Measurements from ENCODE around the gene GJC2.
A peak's percentile ranks its signal among the peaks of the same experiment; 100 is the strongest.

Gene GJC2

DNA sequence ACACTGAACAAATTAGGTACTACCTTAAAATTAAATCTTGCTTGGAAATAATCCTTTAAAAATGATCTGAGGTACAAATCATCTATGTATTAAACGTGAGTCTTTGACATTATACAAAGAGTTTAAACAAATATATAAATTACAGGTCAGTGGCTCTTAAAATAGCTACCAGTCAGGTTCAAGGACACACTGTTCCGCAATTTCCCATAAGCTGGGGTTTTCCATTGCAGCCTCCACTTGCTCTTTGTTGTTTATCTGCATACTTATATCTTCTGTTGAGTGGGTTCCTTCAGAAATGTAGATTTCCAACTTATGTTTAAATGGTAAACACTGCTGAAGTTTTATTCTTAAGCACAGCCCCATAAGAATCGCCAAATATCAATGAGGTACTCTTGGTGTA, 34.9 kb upstream of the GJC2 start:
- no peak for DNase-seq (ENCODE audit: low read depth in 2 of 2)

DNA sequence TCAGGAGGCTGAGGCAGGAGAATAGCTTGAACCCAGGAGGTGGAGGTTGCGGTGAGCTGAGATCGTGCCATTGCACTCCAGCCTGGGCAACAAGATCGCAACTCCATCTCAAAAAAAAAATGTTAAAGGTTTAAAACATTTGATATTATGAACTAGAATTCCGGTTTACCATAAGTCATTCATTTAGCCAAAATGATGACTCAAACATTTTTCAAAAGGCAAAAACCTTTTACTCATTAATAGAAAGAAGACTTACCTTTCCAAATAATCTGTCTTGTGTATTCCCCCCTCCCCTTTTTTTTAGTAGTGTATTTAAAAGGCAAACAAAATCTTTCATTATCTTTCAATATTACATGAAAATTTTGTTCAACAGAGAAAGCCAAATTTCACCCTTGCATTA, 32.4 kb upstream of the GJC2 start:
- no peak for DNase-seq (ENCODE audit: low read depth in 2 of 2)

DNA sequence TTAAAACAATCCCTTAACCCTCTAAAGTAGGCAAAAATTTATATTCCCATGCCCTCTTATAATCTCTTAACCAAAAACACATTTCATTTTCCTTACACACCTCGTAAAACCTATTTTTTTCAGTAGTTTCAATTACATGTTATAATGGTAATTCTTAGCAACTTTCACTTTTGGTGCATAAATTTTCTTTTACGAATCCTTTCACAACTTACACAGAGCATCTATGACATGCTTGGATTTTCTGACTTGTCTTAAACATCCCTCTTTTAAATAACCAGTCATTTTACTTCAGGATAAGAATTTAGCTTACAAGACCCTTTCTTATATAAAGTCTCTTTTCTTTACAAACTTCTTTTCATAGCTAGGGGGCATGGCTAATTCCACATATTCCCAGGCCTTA, 31.7 kb upstream of the GJC2 start:
- no peak for DNase-seq (ENCODE audit: low read depth in 2 of 2)

DNA sequence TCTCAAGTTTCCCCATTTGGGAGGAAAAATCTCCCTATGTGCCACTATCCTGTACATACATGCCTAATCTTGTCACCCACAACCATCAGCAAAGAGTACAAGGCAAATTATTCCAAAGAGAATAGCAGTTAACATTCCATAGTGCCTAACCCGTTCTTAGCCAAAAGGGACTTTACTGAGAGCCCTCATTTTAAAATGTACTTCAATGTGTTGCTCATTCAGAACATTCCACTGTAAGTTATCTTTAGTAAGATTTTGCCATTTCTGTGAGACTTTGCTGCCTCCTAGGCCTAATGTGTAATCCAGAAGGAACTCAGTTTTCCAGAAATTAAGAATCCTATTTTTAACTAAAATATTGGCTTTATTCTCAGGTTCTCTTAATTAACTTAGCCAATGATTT, 29.4 kb upstream of the GJC2 start:
- DNase-seq (ENCODE audit: low read depth in 2 of 2) = no peak

DNA sequence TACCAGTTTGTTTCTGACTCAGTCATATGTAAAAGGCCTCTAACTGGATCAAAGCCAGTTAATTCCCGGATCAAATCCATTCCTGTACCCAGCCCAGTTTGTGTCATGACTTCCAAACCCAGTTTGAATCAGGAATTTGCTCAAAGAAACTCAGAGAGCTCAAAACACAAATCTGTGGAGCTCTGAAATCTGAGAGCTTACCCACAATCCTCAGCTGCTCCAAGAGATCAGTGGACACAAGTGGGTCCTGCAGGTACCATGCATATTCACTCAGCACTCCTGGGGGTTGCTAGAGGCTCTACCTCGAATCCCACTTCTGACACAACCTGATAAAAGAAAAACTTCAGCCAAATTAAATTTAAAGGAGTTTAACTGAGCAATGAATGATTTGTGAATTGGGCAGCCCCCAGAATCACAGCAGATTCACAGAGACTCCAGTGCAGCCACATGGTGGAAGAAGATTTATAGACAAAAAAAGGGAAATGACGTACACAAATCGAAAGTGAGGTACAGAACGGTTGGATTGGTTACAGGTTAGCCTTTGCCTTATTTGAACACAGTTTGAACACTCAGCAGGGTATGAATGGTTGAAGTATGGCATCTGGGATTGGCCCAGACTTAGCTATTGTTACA, 28.8 kb upstream of the GJC2 start:
- no peak for DNase-seq (ENCODE audit: low read depth in 2 of 2)

DNA sequence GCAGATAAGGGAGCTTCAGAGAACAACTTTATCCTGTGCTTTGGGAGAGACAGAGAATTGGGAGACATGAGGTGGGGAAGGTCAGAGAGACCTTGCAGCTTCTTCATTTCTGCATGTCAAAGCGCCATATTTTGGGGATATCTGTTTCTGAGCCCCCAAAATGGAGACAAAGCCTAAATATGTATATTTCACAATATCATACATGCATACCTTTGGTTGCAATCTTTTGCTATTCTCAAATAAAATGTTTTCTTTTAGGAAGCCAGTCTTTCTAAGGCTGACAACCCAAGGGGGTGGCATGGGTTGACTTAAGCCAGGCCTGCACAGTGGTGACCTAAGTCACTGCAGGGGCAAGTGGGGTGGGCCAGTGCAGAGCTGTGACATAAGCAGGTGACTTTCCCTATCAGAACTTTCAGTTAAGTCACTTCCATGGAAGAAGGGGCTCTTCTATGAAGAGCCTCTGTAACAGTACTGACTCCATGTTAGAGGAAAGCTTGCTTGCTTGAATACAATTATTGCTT, 26.7 kb upstream of the GJC2 start:
- DNase-seq (ENCODE audit: low read depth in 2 of 2) = no peak

DNA sequence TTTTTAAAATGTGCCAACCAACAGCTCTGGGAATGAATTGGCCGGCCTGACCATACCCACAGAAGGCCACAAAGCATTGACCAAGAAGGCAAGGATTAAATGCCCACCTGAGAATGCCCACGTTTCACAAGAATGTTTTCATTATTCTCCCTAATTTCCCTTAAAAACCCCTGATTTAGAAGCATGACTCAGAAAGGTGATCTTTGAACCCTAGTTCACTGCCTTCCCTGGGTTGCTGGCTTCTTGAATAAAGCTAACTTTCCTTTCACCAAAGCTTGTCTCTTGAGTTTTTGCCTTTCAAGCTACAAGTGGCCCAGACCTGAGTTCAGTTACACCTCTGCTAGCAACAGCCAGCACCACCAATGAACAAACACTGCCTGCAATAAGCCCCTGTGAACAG, 26.2 kb upstream of the GJC2 start:
- no peak for DNase-seq (ENCODE audit: low read depth in 2 of 2)

DNA sequence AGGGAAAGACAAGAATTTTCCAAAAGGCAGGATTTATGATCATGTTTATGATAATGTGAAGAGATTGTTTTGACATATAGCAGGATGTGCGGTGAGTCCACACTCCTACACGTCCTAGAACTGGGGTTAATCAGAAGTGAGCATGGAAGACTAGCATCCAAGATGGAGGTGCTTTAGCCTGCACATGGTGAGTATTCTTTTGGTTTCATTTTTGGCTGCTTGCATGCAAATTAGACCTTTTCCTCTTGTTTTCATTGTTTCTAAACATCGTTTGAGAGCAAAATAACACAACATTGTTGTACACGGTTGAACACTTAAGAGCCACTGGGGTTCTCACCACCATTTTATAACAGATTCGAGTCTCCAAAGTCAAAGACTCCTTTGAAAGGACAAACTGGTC, 24.5 kb upstream of the GJC2 start:
- no peak for DNase-seq (ENCODE audit: low read depth in 2 of 2)

DNA sequence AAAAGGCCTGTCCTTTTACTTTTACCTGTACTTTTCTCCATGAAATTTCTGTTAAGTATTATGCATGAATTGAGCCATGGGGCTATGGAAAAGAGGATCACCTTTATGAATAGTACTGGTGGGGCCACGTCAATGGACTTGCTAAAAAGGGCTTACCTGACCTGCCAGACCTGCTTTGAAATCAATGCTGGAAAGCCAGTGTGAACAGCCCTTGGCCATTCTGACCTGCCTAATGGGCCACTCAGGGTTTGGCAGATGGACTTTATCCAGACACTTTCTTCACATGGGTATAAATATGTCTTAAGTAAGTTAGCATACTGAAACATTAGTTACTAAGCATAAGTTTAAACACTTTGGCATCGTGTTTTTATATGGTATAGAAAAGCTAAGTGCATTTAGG, 18.0 kb upstream of the GJC2 start:
- no peak for DNase-seq (ENCODE audit: low read depth in 2 of 2)

DNA sequence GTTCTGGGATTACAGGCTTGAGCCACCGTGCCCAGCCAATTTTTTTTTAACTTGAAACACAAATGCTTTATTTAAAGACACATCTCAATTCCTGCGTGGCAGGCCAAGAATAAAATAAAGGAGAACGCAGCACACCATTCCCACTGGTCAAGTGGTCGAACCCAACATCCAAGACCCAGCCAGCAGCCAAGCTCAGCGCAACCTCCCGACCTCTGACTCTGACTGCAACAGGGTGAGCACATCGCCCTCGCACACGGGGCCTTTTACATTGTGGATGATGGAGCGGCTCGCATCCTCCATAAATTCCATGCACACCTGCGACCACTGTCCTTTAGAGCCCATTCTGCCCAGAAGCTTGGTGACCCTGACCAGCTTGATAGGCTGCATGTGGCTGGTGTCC, 15.1 kb upstream of the GJC2 start:
- DNase-seq (ENCODE audit: low read depth in 2 of 2) = no peak

DNA sequence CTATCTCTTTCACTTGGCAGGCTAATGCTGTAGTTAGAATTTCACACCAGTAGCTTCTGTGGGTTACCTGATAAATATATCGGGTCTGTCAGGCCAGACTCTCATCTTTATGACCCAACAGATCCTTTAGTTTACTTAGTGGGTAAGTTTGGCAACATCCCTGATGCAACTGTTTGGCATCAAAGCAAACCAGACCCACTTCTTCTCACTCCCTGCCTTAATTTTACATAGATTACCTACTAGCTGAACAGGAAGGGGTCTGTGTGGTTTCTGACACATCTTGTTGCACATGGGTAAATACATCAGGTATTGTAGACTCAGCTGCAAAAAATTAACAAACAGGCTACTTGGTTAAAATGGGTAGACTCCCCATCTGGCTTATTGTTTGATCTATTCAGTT, 12.8 kb upstream of the GJC2 start:
- no peak for DNase-seq (ENCODE audit: low read depth in 2 of 2)

DNA sequence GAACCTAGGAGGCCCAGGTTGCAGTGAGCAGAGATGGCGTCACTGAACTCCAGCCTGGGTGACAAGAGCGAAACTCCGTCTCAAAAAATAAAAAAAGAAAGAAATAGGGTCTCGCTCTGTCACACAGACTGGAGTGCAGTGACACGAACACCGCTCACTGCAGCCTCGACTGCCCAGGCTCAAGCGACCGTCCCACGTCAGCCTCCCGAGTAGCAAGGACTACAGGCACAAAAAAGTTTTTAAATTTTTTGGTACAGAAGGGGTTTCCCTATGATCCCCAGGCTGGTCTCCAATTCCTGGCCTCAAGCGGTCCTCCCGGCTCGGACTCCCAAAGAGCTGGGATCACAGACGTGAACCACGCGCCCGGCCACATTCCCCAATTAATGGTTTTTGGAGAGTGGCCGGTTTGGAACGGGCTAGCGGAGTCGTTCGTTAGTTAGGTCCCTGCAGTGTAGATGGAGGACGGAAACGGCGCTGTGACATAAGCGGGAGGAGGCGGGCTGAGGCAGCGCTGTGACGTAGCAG, 10.3 kb upstream of the GJC2 start:
- no peak for DNase-seq (ENCODE audit: low read depth in 2 of 2)

DNA sequence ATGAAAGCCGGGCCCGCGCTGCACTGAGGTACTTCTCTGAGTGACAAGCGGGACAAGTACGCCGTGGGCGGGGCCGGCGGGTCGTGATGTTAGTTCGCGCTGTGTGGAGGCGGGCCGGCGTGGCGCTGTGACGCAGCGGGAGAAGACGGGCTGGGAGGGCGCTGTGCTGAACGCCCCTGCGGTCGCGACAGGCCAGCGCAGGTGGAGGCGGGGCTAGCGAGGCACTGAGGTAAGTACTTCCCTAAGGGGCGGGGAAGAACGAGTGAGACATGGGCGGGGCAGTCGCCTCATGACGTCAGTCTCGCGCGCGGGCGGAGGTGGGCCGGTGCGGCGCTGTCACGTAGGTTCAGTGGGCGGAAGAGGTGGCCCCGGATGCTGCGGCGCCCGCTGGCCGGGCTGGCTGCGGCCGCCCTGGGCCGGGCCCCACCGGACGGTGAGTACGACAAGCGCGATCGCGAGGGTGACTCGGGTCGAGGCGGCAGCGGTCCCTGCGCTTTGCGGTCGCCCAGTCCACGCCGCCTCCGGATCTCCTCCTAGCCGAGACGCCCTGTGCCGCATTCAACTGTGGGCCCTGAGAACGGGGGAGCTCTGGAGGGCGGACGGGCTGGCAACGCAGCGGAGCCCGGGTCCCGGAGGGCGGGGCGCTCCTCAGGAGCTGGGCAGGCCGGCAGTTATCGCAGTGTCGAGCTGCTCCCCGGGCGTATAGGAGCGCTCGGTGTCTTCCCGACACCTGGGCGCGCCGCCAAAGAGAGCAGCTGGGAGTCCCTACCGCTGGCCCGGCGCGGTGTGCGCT, 9.6 kb upstream of the GJC2 start, which contains the start of gene GUK1:
GUK1 (plus strand) TSS at position 349 of the 793 bp plus-strand sequence; CDS start at position 373, 24 bp downstream.
- DNase-seq (ENCODE audit: low read depth in 2 of 2) = peak; percentile 99 to 100

DNA sequence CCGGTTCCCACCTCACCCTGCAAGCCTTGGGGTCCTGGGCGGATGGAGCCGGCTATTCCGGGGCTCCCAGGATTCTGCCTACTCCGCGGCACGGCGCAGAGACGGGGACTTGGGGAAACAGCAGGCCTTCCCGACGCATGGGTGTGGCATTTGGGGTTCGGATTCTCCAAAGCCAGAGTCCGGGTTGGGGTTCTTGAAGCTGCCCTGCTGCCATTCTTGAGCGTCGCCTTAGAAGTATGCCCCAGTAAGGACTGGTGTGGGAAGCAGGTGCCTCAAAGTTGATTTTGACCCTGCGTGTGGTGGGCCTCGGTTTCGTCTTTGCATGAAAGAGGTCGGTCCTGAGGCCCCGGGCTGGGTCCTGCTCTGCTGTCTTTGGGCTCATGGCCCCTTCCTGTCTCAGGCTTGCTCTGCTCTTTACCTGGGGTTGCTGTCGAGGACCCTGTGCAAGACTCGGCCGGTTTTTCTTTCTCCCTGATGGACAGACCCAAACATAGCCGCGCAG, 9.0 kb upstream of the GJC2 start:
- no peak for DNase-seq (ENCODE audit: low read depth in 2 of 2)

DNA sequence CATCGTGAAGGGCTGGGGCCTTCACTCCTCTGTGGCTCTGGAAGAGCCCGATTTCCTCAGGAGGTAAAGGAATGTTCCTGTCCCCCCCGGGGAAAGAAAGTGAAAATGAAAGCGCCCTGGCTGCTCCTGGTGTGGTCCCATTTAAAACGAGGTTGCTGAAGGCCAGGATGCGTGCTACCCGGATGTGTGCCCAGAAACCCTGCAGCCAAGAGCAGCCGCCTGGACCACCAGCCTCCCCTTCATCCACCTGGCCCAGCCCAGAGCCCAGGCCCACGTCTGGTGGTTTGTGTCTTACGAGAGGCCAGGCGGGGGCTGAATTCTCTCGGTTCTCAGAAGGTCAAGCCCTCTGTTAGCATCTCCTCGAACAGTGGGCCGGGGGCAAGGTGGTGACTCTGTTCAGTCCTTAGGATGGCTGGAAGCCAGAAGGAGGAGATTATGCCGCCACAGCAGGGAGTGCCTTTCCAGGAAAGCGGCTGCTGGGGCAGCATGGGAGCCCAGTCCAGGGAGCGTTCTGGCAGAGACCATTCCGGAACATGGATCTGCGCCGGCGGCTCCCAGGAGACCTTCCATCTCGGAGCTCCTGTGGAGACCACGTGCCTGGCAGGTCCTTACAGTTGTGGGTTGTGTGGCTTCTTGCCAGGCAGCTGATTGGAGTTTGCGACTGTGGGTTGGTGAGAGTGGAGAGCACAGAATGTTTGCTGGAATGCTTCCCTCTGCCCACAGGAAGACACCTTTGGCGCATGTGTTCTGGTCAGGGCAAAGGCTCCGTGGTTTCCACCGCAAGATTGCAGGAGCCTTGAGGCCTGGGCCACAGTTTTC, 8.3 kb upstream of the GJC2 start:
- DNase-seq (ENCODE audit: low read depth in 2 of 2) = no peak

DNA sequence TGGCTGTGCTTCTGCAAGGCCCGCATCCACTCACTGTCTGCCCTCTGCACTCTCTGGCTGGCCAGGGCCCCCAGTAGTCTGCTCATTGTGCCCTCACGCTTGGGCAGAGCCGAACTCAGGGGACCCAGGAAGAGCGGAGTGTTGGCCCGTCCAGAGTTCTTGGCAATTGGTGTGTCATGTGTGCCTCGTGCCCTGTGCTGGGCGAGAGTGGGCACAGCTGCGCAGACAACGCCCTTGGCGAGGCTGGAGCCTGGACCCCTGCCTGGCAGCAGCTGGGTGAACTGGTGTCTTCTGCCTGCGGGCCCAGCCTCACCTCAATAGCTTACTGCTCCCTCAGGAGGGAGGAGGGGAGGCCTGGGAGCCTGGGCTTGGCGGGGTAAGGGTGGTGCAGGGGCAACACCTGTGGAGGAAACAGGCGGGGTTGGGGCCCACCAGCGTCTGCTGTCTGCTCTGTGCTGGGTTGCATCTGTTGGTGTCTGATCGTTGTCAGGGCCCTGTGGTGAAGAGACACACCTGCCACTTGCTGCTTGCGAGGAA, 7.5 kb upstream of the GJC2 start:
- DNase-seq (ENCODE audit: low read depth in 2 of 2) = no peak

DNA sequence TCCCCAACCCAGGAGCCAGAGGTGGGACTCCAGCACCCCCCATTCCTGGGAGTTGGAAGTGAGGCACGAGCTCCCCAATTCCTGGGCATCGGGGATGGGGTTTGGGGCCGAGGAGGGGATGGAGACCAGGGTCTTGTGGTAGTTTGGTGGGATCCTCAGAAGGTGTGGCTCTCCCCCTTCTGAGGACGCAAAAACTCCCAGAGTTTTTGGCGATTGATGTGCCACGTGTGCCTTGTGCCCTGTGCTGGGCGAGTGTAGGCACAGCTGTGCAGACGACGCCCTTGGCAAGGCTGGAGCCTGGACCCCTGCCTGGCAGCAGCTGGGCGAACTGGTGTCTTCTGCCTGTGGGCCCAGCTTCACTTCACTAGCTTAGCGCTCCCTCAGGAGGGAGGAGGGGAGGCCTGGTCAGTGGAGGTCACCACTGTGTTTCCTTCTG, 7.0 kb upstream of the GJC2 start:
- no peak for DNase-seq (ENCODE audit: low read depth in 2 of 2)

DNA sequence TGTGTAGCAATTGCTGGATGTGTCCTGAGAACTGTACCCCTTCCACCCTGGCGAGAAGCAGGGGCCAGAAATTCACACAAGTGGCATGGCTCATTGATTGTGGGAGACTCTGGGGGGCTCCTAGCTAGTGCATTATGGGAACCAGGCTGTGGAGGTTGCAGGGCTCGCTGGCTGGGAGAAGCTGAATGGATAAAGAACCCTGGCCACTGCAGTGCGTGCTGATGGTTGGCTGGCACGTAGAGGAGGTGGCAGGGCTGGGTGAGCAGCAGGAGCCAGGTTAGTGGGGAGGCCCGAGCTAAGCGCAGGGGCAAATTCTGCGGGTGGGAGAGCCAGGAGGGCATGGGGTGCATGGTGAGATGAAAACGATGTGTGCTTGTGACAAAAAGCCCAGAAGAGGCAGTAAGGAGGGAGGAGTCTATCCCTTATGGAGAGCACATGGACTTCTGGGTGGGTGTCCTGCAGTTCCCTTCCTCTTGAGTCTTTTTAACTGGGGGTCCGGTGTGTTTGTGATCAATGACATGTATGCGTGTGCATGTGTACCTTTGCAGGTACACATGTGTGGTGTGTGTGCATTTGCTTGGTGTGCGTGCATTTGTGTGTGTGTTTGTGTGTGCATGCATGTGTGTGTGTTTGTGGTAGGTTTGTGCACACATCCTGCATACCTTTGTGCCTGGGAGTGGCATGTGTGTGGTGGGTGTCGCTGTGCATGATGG, 6.1 kb upstream of the GJC2 start:
- no peak for DNase-seq (ENCODE audit: low read depth in 2 of 2)

DNA sequence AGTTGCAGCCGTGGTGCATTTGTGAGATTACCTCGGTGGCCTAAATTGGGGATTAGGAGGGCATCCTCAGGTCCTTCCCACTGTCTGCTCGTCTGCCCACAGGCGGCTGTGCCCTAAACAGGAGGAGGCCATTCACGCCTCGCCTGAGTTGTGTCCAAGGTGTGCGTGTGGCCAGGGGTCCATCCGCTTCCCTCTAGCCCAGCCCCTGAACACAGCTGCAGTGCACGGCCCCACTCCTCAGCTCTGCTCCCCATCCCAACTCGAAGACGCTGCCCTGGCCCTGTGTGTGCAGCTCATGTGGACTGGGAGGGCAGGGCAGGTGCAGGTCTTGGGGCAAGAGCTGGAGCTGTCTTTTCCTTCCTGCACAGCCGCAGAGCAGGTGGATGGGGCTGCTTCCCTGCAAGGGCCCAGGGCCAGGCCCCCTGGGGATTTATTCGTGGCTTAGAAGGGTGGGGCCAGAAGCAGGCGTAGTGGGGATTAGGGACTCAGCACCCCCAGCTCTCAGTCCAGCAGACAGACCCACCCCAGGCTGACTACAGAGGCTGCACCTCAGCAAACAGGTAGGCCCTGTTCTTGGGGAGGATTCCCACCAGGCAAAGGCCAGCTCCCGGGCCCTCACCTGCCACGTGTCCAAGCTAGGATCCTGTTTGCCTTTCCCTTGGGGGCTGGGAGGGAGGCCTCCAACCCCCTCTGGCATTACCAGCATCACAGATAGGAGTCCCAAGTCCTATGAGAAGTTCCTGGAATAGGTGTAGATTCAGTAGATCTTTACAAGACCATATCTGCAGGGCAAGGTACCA, 5.3 kb upstream of the GJC2 start:
- no peak for DNase-seq (ENCODE audit: low read depth in 2 of 2)

DNA sequence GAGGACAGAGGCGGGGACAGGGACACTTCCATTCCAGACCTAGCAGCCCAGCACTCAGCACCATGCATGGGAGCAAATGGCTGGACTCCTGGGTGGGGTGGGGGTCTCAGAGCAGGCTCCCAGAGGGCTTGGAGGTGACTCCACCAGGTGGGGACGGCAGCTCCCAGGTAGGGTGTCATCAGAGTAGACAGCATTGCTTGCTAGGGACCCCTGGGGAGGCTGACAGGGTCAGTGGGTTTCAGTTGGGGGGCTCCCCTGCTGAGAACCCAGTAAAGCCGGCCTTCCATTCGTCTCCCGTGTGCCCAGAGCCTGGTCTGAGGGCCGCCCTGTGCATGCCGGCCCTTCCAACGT, 4.8 kb upstream of the GJC2 start:
- DNase-seq (ENCODE audit: low read depth in 2 of 2) = no peak

Data from stimulated activated CD8-positive, alpha-beta memory T cell treated with anti-CD3 and anti-CD28 coated beads, Interleukin-7, amount 100 ng/mL, for 1 hour (primary cell).